ENCODE results near the gene TRIM43. TPM values are rescaled to one million over a fixed set of nuclear protein-coding genes. Genes with fewer than 3 reads are reported as not detected.
"Not testable (repeated sequence)": the region's sequence is repeated elsewhere in the genome, so short reads cannot be mapped to it uniquely, and the experiment has no call there.

TRIM43 gene
- total RNA-seq, 2 donors from 2014 or later, result not detected

- H3K36me3 ChIP-seq (replicated peaks in 1 of 2; ENCODE audit: insufficient read depth in 1 of 2, low read depth in 2 of 2), result no peaks in the 10 kb centered on the region
- H3K27me3 ChIP-seq, result no peaks in the 10 kb centered on the region
- TF ChIP-seq CTCF (IDR thresholded peaks at IDR 0.05) (no peak), POLR2A (IDR thresholded peaks at IDR 0.05) (no peak)
- WGBS, 2 donors, result 80 to 85% methylated on average over 4 of the region's 4 CpGs
- H3K27ac ChIP-seq, result no peak overlapping the region
- intact Hi-C loops (cut with DNase I), result no loop called here
- H3K4me1 ChIP-seq, result no peaks in the 10 kb centered on the region
- DNase-seq, result no peak
- H3K4me3 ChIP-seq, result no peak overlapping the region
- ATAC-seq, result no peak
- H3K9me3 ChIP-seq, result no peaks in the 10 kb centered on the region
Measured at GRCh38 chr2:95574506-95574905, 17.3 kb upstream of the TRIM43 start.

- no peak for DNase-seq
- Histone ChIP-seq H3K9me3 (no peaks in the 10 kb centered on the region), H3K4me3 (no peak overlapping the region), H3K27ac (no peak overlapping the region), H3K4me1 (no peaks in the 10 kb centered on the region), H3K27me3 (no peaks in the 10 kb centered on the region), H3K36me3 (replicated peaks in 1 of 2; ENCODE audit: insufficient read depth in 1 of 2, low read depth in 2 of 2) (no peaks in the 10 kb centered on the region)
- intact Hi-C loops (cut with DNase I), result no loop called here
- TF ChIP-seq POLR2A (IDR thresholded peaks at IDR 0.05) (no peak), CTCF (IDR thresholded peaks at IDR 0.05) (no peak)
- no peak for ATAC-seq
Measured at GRCh38 chr2:95575857-95576256, 15.9 kb upstream of the TRIM43 start.

- H3K27me3 ChIP-seq, result no peaks in the 10 kb centered on the region
- no peak for TF ChIP-seq CTCF (IDR thresholded peaks at IDR 0.05)
- TF ChIP-seq POLR2A (IDR thresholded peaks at IDR 0.05), result no peak
- no peaks in the 10 kb centered on the region for H3K36me3 ChIP-seq (replicated peaks in 1 of 2; ENCODE audit: insufficient read depth in 1 of 2, low read depth in 2 of 2)
- no peak for DNase-seq
- WGBS, 2 donors, result 11 to 14% methylated on average over 1 of the region's 1 CpG
- no peak for ATAC-seq
- H3K4me3 ChIP-seq, result no peak overlapping the region
- H3K9me3 ChIP-seq, result no peaks in the 10 kb centered on the region
- H3K27ac ChIP-seq, result no peak overlapping the region
- H3K4me1 ChIP-seq, result no peaks in the 10 kb centered on the region
- intact Hi-C loops (cut with DNase I), result no loop called here
Measured at GRCh38 chr2:95578539-95578938, 13.3 kb upstream of the TRIM43 start.

GRCh38 chr2:95583545-95583944 is 8.3 kb upstream of the TRIM43 start:
- intact Hi-C loops (cut with DNase I); H3K4me1 ChIP-seq; H3K4me3 ChIP-seq; ATAC-seq; DNase-seq; H3K27me3 ChIP-seq; H3K9me3 ChIP-seq; H3K36me3 ChIP-seq (replicated peaks in 1 of 2; ENCODE audit: insufficient read depth in 1 of 2, low read depth in 2 of 2); H3K27ac ChIP-seq: not testable (repeated sequence)
- WGBS, 2 donors, result 75 to 82% methylated on average over 4 of the region's 4 CpGs

- 56 to 65% methylated on average over 1 of the region's 1 CpG for WGBS, 2 donors
- H3K36me3 ChIP-seq (replicated peaks in 1 of 2; ENCODE audit: insufficient read depth in 1 of 2, low read depth in 2 of 2); H3K27me3 ChIP-seq; H3K4me1 ChIP-seq; DNase-seq; intact Hi-C loops (cut with DNase I); ATAC-seq; H3K4me3 ChIP-seq; H3K27ac ChIP-seq; H3K9me3 ChIP-seq: not testable (repeated sequence)
Measured at GRCh38 chr2:95584321-95584720, 7.5 kb upstream of the TRIM43 start.

GRCh38 chr2:95589777-95590536 is 1.8 kb upstream of the TRIM43 start:
- H3K36me3 ChIP-seq (replicated peaks in 1 of 2; ENCODE audit: insufficient read depth in 1 of 2, low read depth in 2 of 2); ATAC-seq; DNase-seq; H3K4me1 ChIP-seq; H3K27ac ChIP-seq; H3K27me3 ChIP-seq; H3K4me3 ChIP-seq; intact Hi-C loops (cut with DNase I); H3K9me3 ChIP-seq: not testable (repeated sequence)
- 81 to 83% methylated on average over 4 of the region's 4 CpGs for WGBS, 2 donors

GRCh38 chr2:95592973-95593372 is 1.2 kb downstream of the TRIM43 start:
- H3K9me3 ChIP-seq; H3K27me3 ChIP-seq; H3K27ac ChIP-seq; ATAC-seq; intact Hi-C loops (cut with DNase I); H3K4me3 ChIP-seq; H3K4me1 ChIP-seq; DNase-seq; H3K36me3 ChIP-seq (replicated peaks in 1 of 2; ENCODE audit: insufficient read depth in 1 of 2, low read depth in 2 of 2): not testable (repeated sequence)
- 82 to 91% methylated on average over 13 of the region's 13 CpGs for WGBS, 2 donors

GRCh38 chr2:95595012-95595411 is 3.2 kb downstream of the TRIM43 start:
- WGBS, 2 donors, result 25 to 48% methylated on average over 2 of the region's 2 CpGs
- H3K36me3 ChIP-seq (replicated peaks in 1 of 2; ENCODE audit: insufficient read depth in 1 of 2, low read depth in 2 of 2); intact Hi-C loops (cut with DNase I): not testable (repeated sequence)

GRCh38 chr2:95601301-95601700 is 9.5 kb downstream of the TRIM43 start:
- H3K27me3 ChIP-seq; DNase-seq; H3K27ac ChIP-seq; H3K4me1 ChIP-seq; H3K4me3 ChIP-seq; intact Hi-C loops (cut with DNase I); ATAC-seq; H3K9me3 ChIP-seq; H3K36me3 ChIP-seq (replicated peaks in 1 of 2; ENCODE audit: insufficient read depth in 1 of 2, low read depth in 2 of 2): not testable (repeated sequence)
- no CpG with 5 or more reads among the region's 4 CpGs for WGBS, 2 donors

More at GRCh38 chr2:95595012-95595411, 3.2 kb downstream of the TRIM43 start:
- not testable (repeated sequence) for H3K4me1 ChIP-seq, ATAC-seq, H3K9me3 ChIP-seq, DNase-seq, H3K27ac ChIP-seq, H3K4me3 ChIP-seq, H3K27me3 ChIP-seq
